ENCODE data around the gene TRERF1. TPM values are rescaled to one million over a fixed set of nuclear protein-coding genes. Genes with fewer than 3 reads are reported as not detected.

Gene TRERF1
- total RNA-seq, 4 donors from 2014 or later, result 14.7 to 22.0 (median 19.0) TPM

- H3K36me3 ChIP-seq, result peaks cover 3% of the 10 kb centered on the region
- 88% methylated on average over 3 of the region's 3 CpGs for WGBS
- no peaks in the 10 kb centered on the region for H3K9me3 ChIP-seq
- no peak overlapping the region for H3K4me3 ChIP-seq
- TF ChIP-seq POLR2AphosphoS5 (IDR thresholded peaks at IDR 0.05), result no peak
- TF ChIP-seq CTCF (IDR thresholded peaks at IDR 0.05), result no peak
- no peak for TF ChIP-seq POLR2A (IDR thresholded peaks at IDR 0.05)
- no peak for TF ChIP-seq EP300 (IDR thresholded peaks at IDR 0.05)
- H3K27me3 ChIP-seq, result no peaks in the 10 kb centered on the region
- H3K27ac ChIP-seq, result no peak overlapping the region
- no peak for DNase-seq (ENCODE audit: low spot score in 2 of 2)
- H3K4me1 ChIP-seq, result peaks cover 23% of the 10 kb centered on the region
These were observed 19.8 kb downstream of the TRERF1 start for GRCh38 chr6:42431877-42432276.

- H3K4me1 ChIP-seq, result peaks cover 23% of the 10 kb centered on the region
- no peaks in the 10 kb centered on the region for H3K27me3 ChIP-seq
- H3K9me3 ChIP-seq, result no peaks in the 10 kb centered on the region
- TF ChIP-seq POLR2A (IDR thresholded peaks at IDR 0.05) (no peak), EP300 (IDR thresholded peaks at IDR 0.05) (no peak), POLR2AphosphoS5 (IDR thresholded peaks at IDR 0.05) (no peak), CTCF (IDR thresholded peaks at IDR 0.05) (no peak)
- H3K27ac ChIP-seq, result no peak overlapping the region
- no peak overlapping the region for H3K4me3 ChIP-seq
- peaks cover 3% of the 10 kb centered on the region for H3K36me3 ChIP-seq
- WGBS, result 92% methylated on average over 3 of the region's 3 CpGs
- DNase-seq (ENCODE audit: low spot score in 2 of 2), result no peak
These were observed 20.4 kb downstream of the TRERF1 start for GRCh38 chr6:42431356-42431755.

- Histone ChIP-seq H3K27ac (no peak overlapping the region), H3K36me3 (peaks cover 3% of the 10 kb centered on the region), H3K9me3 (no peaks in the 10 kb centered on the region), H3K4me1 (peaks cover 26% of the 10 kb centered on the region), H3K4me3 (no peak overlapping the region), H3K27me3 (no peaks in the 10 kb centered on the region)
- TF ChIP-seq POLR2AphosphoS5 (IDR thresholded peaks at IDR 0.05), result no peak
- TF ChIP-seq CTCF (IDR thresholded peaks at IDR 0.05), result no peak
- TF ChIP-seq POLR2A (IDR thresholded peaks at IDR 0.05), result no peak
- no peak for TF ChIP-seq EP300 (IDR thresholded peaks at IDR 0.05)
- DNase-seq (ENCODE audit: low spot score in 2 of 2), result peak in 1 of 2 donors; percentile 41
- WGBS, result 68% methylated on average over 7 of the region's 7 CpGs
These were observed 21.9 kb downstream of the TRERF1 start for GRCh38 chr6:42429836-42430235.

- TF ChIP-seq CTCF (IDR thresholded peaks at IDR 0.05) (no peak), POLR2AphosphoS5 (IDR thresholded peaks at IDR 0.05) (no peak), POLR2A (IDR thresholded peaks at IDR 0.05) (no peak), EP300 (IDR thresholded peaks at IDR 0.05) (no peak)
- no peaks in the 10 kb centered on the region for H3K27me3 ChIP-seq
- no peak overlapping the region for H3K27ac ChIP-seq
- 56% methylated on average over 8 of the region's 8 CpGs for WGBS
- H3K36me3 ChIP-seq, result peaks cover 3% of the 10 kb centered on the region
- peaks cover 26% of the 10 kb centered on the region for H3K4me1 ChIP-seq
- H3K9me3 ChIP-seq, result no peaks in the 10 kb centered on the region
- no peak overlapping the region for H3K4me3 ChIP-seq
- peak in 1 of 2 donors; percentile 51 for DNase-seq (ENCODE audit: low spot score in 2 of 2)
These were observed 22.6 kb downstream of the TRERF1 start for GRCh38 chr6:42429042-42429585.

- Histone ChIP-seq H3K9me3 (no peaks in the 10 kb centered on the region), H3K4me3 (no peak overlapping the region), H3K27ac (peak overlapping the region; percentile 19), H3K4me1 (peaks cover 26% of the 10 kb centered on the region), H3K27me3 (no peaks in the 10 kb centered on the region), H3K36me3 (peaks cover 3% of the 10 kb centered on the region)
- no peak for TF ChIP-seq POLR2A (IDR thresholded peaks at IDR 0.05)
- TF ChIP-seq EP300 (IDR thresholded peaks at IDR 0.05), result no peak
- no peak for TF ChIP-seq CTCF (IDR thresholded peaks at IDR 0.05)
- no peak for TF ChIP-seq POLR2AphosphoS5 (IDR thresholded peaks at IDR 0.05)
- WGBS, result 32% methylated on average over 7 of the region's 7 CpGs
- DNase-seq (ENCODE audit: low spot score in 2 of 2), result peak in 1 of 2 donors; percentile 65
These were observed 23.2 kb downstream of the TRERF1 start for GRCh38 chr6:42428326-42429041.

Measured in suprapubic skin (tissue), 4 donors.